Tracheal epithelial cell (primary cell): ENCODE measurements around the gene MCUR1. TPM values are rescaled to one million over a fixed set of nuclear protein-coding genes. Genes with fewer than 3 reads are reported as not detected.

Experiments used
- total RNA-seq: library from RNA; depleted of rRNA; stranded (reverse); fragments of >200 nt; gene quantifications from 2 replicates; pipeline ENCODE4 v1.2.1, GENCODE V29; 2014

The MCUR1 gene, protein sequence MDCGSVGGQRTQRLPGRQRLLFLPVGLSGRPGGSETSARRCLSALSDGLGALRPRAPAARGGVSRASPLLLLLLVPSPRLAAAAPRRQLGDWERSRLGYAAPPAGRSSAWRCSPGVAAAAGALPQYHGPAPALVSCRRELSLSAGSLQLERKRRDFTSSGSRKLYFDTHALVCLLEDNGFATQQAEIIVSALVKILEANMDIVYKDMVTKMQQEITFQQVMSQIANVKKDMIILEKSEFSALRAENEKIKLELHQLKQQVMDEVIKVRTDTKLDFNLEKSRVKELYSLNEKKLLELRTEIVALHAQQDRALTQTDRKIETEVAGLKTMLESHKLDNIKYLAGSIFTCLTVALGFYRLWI
- 14.7 and 20.0 TPM in 2 replicates for total RNA-seq

GRCh38 chr6:13814176-13814937 is at the start of gene MCUR1:
Gene MCUR1, minus strand, starts transcription at chr6:13814557. Its CDS starts 128 bp downstream, at chr6:13814429.

Other genes starting within 250 kb of the MCUR1 start
- gene SIRT5, start 240.0 kb downstream of the MCUR1 start, total RNA-seq = 12.5 and 17.1 TPM in 2 replicates
- 63.5 and 72.1 TPM in 2 replicates for gene NOL7, start 199.2 kb downstream of the MCUR1 start, total RNA-seq
- 23.4 and 34.1 TPM in 2 replicates for gene RANBP9, start 102.7 kb downstream of the MCUR1 start, total RNA-seq
- gene RNF182, start 110.4 kb upstream of the MCUR1 start, total RNA-seq = 1.4 TPM in 1 of 2 replicates, not detected in the other